Hepatic stellate cell (primary cell): ENCODE data around the gene TRIM33.

ENCODE experiments used
- DNase-seq: peaks from one replicate; pipeline ENCODE4 v3.0.0; 2011; ENCODE audit warnings: low spot score

The TRIM33 gene

DNA sequence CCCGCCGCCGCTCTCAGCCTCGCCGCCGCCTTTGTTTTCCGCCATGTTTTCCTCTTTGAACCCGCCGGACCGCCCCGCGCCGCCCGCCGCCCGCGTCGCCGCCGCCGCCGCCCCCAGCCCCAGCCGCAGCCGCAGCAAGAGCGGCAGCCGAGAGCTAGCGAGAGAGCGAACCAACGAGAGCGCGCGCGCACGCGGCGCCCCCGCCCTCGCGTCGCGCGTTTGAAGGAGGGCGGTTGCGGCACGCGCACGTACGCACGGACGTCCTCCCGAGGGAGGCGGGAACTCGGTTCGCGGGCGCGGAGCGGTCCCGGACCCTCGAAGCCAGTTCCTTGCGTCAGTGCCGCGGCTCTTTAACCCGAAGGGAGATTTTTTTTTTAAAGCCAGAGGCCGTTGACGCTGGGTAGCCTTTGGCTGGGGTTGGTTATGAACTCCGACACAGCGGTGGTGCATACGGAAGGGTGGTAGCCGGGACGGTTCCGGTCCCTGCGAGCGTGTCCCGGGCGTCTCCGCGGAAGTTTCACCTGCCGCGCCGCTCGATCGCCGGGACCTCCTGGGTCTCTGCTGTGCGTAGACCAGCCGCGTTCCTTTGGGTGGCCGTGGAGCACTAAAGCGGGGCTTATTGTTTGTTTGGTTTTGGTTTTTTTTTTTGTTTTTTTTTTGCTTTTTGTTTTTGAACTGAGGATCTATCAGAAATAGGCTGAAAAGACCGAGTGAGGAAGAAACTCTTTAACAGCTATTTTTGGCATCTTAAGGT is at the start of gene TRIM33:
TRIM33 (minus strand) TSS at position 172 of the 754 bp plus-strand sequence; CDS start at position 45, 127 bp downstream.
- peak; percentile 94 for DNase-seq

GRCh38 chr1:114559356-114559755 is 48.4 kb upstream of the TRIM33 start:
- DNase-seq: no peak

GRCh38 chr1:114558544-114558943 is 47.5 kb upstream of the TRIM33 start:
- DNase-seq: no peak

GRCh38 chr1:114554577-114554976 is 43.6 kb upstream of the TRIM33 start:
- no peak for DNase-seq

DNA sequence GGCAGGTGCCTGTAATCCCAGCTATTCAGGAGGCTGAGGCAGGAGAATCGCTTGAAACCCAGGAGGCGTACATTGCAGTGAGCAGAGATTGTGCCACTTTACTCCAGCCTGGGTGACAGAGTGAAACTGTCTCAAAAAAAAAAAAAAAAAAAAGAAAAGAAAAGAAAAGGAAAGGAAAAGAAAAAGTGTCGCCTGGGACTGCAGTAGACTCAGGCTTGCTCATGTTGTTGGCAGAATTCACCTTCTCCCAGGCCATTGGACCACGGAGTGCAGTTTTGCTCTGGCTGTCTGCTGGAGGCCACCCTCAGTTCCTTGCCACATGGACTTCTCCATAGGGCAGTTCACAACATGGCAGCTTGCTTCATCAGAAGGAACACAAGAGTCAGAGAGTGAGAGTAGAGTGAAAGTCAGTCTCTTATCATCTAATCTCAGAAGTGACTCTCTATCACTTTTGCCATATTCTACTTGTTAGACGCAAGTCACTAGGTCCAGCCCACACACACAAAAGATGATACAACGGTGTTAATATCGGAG is 41.2 kb upstream of the TRIM33 start:
- DNase-seq: no peak

DNA sequence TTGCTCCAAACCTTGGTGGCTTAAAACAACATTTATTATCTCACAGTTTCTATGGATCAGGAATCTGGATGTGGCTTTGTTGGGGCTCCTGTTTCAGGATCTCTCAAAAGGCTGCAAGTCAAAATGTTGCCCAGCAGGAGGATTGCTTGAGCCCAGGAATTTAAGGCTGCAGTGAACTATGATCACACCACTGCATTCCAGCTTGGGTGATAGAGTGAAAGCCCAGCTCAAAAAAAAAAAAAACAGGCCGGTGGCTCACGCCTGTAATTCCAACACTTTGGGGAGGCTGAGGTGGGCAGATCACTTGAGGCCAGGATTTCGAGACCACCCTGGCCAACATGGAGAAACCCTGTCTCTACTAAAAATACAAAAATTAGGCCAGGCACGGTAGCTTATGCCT is 40.4 kb upstream of the TRIM33 start:
- no peak for DNase-seq

- DNase-seq: no peak
Measured at GRCh38 chr1:114550336-114550735, 39.3 kb upstream of the TRIM33 start.

GRCh38 chr1:114549137-114549536 is 38.1 kb upstream of the TRIM33 start:
- no peak for DNase-seq

DNA sequence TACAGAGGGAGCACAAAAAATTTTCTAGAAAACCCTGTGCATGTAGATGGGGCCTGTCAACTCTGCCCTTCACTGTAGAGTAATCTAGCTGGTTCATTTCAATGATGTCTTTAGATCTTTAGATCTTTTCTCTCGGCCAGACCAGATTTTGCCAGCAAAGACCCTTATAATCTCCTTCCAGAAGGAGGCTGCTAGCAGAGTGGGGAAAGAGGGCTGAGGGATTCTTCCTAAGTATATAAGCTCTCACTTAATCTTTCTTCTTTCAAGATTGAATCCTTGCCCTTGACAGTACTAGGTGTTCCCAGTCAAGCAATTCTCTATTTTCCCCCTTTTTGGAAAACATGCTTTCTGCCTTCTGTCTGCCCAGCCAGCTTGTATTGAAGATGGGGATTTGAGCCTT is 36.1 kb upstream of the TRIM33 start:
- DNase-seq: no peak

- no peak for DNase-seq
Measured at GRCh38 chr1:114545796-114546195, 34.8 kb upstream of the TRIM33 start.

- DNase-seq: no peak
Measured at GRCh38 chr1:114545315-114545714, 34.3 kb upstream of the TRIM33 start.

DNA sequence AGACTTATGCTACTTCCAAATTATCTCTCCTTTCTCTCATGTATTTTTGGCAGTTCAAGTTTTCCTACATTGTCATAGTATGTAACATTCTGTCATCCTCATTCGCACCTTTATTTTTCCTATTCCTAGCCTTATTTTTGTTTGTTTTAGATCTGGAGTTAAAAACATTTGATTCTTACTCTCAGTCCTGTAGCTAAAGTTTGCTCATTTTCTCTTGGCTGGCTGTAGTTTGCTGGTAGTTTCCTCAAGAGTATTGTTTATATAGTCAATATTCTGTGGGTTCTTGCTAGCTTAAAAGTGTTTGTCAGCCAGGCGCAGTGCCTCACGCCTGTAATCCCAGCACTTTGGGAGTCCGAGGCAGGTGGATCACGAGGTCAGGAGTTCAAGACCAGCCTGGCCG is 29.8 kb upstream of the TRIM33 start:
- no peak for DNase-seq

DNA sequence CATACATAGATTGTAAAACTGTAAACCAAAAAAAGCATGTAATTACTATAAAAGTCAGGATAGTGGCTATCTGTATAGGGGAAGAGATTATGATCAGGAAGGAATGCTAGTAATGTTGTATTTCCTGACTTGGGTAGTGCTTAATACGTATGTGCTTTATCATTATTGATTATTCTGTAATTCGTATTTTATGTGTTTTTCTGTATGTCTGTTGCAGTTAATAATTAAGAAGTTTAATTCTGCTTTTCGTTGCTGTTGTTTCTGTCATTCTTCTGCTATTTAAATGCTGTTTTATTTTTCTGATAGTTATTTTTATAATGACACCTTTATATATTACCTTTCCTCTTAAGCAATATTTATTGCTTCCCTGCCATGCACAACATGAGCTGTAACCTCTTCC is 29.3 kb upstream of the TRIM33 start:
- no peak for DNase-seq

GRCh38 chr1:114536043-114536442 is 25.0 kb upstream of the TRIM33 start:
- no peak for DNase-seq

DNA sequence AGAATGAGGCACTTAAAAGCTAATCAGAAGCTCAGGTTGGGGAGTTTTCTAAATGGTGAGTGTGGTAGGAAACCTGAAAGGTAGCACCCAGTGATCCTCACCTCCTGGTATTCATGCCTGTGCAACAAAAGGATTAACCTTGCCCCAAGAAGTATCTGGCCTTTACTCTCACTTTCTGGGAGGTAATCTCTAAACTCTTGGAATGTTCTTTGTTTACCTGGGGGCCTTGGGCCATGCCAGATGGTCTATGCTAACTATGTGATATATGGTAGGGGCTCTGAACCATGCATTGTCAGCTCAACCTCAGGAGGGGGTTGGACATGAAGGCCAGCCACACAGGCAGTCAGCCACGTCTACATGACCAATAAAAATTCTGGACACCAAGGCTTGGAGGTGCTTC is 24.4 kb upstream of the TRIM33 start:
- no peak for DNase-seq

DNA sequence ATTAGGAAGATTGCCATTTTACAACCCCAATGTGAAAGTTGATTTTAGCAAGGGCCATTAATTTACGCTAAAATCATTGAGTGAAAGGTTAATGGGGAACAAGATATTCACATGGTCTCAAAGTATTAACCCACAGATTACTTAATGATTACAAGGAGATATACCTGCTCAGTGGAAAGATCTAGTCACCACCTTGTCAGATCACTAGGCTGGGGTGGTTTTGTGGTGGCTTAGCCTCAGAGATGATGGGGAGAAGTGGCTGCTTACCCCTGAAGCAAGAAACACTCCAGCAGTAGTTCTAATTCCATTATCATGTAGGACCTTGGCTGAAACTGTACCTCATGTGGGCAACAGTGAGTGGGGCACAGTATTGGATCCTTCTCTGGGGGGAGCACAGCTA is 20.1 kb upstream of the TRIM33 start:
- DNase-seq: no peak

DNA sequence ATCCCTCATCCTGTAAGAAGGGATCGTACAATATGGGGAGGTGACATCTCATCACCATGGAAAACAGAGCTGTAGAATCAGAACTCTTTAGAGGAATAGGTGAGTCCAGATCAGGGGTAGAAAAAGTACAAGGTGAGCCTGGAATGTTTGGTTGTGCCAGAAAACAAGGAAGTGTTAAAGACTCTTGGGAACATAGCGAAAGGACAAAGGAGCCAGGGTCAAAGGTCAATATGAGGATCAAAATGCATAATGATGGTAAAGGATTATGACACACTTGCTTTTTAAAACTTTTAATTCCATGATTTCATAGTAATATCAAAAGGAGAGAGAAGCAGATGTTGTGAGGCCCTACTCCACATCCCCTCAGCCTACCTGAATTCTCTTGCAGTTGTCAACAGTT is 19.2 kb upstream of the TRIM33 start:
- no peak for DNase-seq

GRCh38 chr1:114524944-114525343 is 13.9 kb upstream of the TRIM33 start:
- no peak for DNase-seq

DNA sequence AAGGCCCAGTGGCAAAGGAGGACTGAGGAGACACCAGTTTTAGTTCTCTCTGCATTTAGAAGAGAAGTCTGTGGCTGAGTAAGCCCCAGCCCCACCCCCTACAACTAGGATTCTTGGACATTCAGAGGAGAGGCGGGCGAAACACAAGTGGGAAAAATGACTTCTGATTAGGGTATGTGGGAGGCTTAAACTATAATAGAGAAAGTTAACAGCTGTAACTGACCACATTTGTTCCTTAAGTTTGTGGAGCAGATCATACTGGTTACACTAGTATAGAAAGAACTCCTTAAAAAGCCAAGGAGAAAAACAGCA is 11.2 kb upstream of the TRIM33 start:
- no peak for DNase-seq

- no peak for DNase-seq
Measured at GRCh38 chr1:114521396-114522263, 10.6 kb upstream of the TRIM33 start.

DNA sequence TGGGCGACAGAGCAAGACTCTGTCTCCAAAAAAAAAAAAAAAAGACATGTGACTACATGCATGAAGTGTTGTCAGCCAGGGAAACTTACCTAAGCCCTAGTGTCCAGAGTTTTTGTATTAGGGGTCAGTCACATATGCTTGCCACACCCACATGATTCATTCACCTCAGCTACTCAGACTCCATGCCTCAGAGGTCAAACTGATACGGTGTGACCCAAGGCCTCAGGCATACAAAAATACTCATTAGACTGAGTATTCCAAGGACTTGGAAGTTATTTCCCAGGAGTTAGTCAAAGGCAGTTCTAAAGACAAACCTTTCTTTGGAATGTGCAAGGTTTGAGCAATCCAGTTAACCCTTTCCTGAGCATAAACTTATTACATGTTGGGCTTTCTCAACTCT is 6.3 kb upstream of the TRIM33 start:
- DNase-seq: no peak

DNA sequence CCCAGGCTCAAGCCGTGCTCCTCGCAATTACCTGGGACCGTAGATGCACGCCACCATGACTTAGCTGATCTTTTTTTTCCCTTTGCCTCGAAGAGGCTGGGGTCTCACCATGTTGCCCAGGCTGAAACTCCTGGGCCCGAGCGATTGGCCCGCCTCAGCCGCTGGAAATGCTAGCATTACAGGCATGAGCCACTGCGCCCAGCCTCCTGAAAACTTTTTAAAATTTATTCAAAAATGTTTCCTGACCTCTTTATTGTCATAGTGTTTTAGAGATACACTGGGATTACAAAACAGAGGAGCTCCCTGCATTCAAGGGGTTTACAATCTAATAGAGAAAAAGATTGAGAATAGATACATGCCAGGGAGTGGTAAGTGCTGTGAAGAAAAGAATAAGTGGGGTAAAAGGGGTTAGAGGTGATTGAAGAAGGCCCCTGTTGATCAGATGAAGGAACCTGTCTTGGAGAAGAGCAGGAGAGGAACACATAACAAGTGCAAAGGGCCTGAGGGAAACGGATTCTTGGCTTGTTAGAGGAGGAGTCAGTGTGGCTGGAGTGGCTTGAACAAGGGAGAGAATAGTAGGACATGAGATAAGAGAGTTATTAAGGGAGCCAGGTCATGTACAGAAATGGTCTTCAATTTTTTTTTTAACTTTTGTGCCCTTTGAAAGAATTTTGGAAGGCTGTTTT is 1.7 kb upstream of the TRIM33 start:
- DNase-seq: no peak
